OCI-LY1 (cell line): ENCODE results near the gene SERINC5.

ENCODE experiments used
- CTCF ChIP-seq: fragments of 200-600 bp; sonication (generic), shearing (Covaris generic); IDR thresholded peaks from 2 replicates; pipeline ENCODE4 v1.5.1; 2017; ENCODE audit warnings: mild to moderate bottlenecking, antibody characterized with exemption, low read length, moderate library complexity, mixed read lengths
- EZH2 ChIP-seq: fragments of 200-600 bp; sonication (generic), shearing (Covaris generic); IDR thresholded peaks from 2 replicates; pipeline ENCODE4 v1.8.0; 2017; ENCODE audit warnings: borderline replicate concordance, mixed run types, mild to moderate bottlenecking, antibody characterized with exemption, low read length, moderate library complexity, mixed read lengths

GRCh38 chr5:80254767-80255430 lies 949 bp downstream of the SERINC5 start:
- TF ChIP-seq CTCF (no peak), EZH2 (no peak)
